ENCODE data around the gene LGR4. TPM values are rescaled to one million over a fixed set of nuclear protein-coding genes. Genes with fewer than 3 reads are reported as not detected.

Gene LGR4
- polyA plus RNA-seq, 12 donors, result 23.3 to 63.0 (median 34.0) TPM; not detected in 1

GRCh38 chr11:27431808-27432207 lies 40.8 kb downstream of the LGR4 start:
- no peak for DNase-seq

GRCh38 chr11:27429761-27430393 lies 42.7 kb downstream of the LGR4 start:
- no peak for DNase-seq

- no peak for DNase-seq
Observed at GRCh38 chr11:27427183-27427980, 45.2 kb downstream of the LGR4 start.

GRCh38 chr11:27425814-27426213 lies 46.8 kb downstream of the LGR4 start:
- DNase-seq, result no peak

GRCh38 chr11:27423125-27423524 lies 49.5 kb downstream of the LGR4 start:
- DNase-seq, result no peak

GRCh38 chr11:27421819-27422494 lies 50.6 kb downstream of the LGR4 start:
- DNase-seq, result no peak

GRCh38 chr11:27420722-27421572 lies 51.6 kb downstream of the LGR4 start:
- DNase-seq, result no peak

- no peak for DNase-seq
Observed at GRCh38 chr11:27420217-27420616, 52.4 kb downstream of the LGR4 start.

- DNase-seq, result no peak
Observed at GRCh38 chr11:27418356-27418755, 54.2 kb downstream of the LGR4 start.

- DNase-seq, result no peak
Observed at GRCh38 chr11:27416568-27417176, 55.9 kb downstream of the LGR4 start.

- no peak for DNase-seq
Observed at GRCh38 chr11:27414644-27415043, 57.9 kb downstream of the LGR4 start.

- no peak for DNase-seq
Observed at GRCh38 chr11:27413218-27413617, 59.4 kb downstream of the LGR4 start.

GRCh38 chr11:27412192-27412691 lies 60.3 kb downstream of the LGR4 start:
- no peak for DNase-seq

GRCh38 chr11:27411328-27411727 lies 61.3 kb downstream of the LGR4 start:
- no peak for DNase-seq

GRCh38 chr11:27410272-27410671 lies 62.3 kb downstream of the LGR4 start:
- peak; percentile 32 for DNase-seq

GRCh38 chr11:27409742-27410141 lies 62.8 kb downstream of the LGR4 start:
- no peak for DNase-seq

GRCh38 chr11:27409049-27409448 lies 63.5 kb downstream of the LGR4 start:
- peak; percentile 35 for DNase-seq

GRCh38 chr11:27408246-27408800 lies 64.3 kb downstream of the LGR4 start:
- no peak for DNase-seq

- DNase-seq, result no peak
Observed at GRCh38 chr11:27406498-27407354, 65.9 kb downstream of the LGR4 start.

- DNase-seq, result no peak
Observed at GRCh38 chr11:27405134-27405533, 67.5 kb downstream of the LGR4 start.

Data from muscle of arm (tissue), 12 donors.